Measurements from ENCODE around the gene FARP1.

DNA sequence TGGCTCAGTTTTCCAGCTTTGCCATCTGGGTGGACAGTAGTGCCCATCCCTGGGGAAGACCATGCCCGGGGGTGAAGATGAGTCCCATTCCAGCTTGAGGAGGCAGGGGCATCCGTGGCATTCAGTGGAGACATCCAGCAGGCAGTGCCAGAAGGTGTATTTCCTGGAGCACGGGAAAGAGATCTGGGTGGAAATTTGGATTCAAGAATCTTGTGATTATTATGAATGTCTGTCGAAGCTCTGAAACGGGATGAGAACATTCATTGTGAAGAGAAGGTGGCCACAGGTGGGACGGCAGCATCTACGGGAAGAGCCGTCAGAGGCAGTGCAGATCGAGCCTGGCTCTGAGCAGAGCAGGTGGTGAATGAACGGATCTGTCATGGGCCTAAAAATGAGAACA, 201.5 kb downstream of the FARP1 start:
- TF ChIP-seq POLR2A (IDR thresholded peaks at IDR 0.05; ENCODE audit: low read depth, low read length) (no peak), SMARCA5 (IDR thresholded peaks at IDR 0.05) (no peak), SRF (IDR thresholded peaks at IDR 0.05; ENCODE audit: low read depth in 2 of 2, low read length in 2 of 2) (no peak), ASH2L (IDR thresholded peaks at IDR 0.05; ENCODE audit: borderline replicate concordance, low read depth) (no peak), JUND (IDR thresholded peaks at IDR 0.05; ENCODE audit: low read depth, low read length) (no peak), CBX5 (IDR thresholded peaks at IDR 0.05; ENCODE audit: low read depth) (no peak)
- TF ChIP-seq, protein P1, sequence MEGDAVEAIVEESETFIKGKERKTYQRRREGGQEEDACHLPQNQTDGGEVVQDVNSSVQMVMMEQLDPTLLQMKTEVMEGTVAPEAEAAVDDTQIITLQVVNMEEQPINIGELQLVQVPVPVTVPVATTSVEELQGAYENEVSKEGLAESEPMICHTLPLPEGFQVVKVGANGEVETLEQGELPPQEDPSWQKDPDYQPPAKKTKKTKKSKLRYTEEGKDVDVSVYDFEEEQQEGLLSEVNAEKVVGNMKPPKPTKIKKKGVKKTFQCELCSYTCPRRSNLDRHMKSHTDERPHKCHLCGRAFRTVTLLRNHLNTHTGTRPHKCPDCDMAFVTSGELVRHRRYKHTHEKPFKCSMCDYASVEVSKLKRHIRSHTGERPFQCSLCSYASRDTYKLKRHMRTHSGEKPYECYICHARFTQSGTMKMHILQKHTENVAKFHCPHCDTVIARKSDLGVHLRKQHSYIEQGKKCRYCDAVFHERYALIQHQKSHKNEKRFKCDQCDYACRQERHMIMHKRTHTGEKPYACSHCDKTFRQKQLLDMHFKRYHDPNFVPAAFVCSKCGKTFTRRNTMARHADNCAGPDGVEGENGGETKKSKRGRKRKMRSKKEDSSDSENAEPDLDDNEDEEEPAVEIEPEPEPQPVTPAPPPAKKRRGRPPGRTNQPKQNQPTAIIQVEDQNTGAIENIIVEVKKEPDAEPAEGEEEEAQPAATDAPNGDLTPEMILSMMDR (IDR thresholded peaks at IDR 0.05 in 2 of 3, conservative IDR thresholded peaks at IDR 0.05 in 1 of 3; ENCODE audit: control insufficient read depth in 2 of 3, extremely low read depth in 1 of 3, insufficient read depth in 1 of 3, low read depth in 3 of 3, low read length in 3 of 3) = no peak
- TF ChIP-seq, protein P2, sequence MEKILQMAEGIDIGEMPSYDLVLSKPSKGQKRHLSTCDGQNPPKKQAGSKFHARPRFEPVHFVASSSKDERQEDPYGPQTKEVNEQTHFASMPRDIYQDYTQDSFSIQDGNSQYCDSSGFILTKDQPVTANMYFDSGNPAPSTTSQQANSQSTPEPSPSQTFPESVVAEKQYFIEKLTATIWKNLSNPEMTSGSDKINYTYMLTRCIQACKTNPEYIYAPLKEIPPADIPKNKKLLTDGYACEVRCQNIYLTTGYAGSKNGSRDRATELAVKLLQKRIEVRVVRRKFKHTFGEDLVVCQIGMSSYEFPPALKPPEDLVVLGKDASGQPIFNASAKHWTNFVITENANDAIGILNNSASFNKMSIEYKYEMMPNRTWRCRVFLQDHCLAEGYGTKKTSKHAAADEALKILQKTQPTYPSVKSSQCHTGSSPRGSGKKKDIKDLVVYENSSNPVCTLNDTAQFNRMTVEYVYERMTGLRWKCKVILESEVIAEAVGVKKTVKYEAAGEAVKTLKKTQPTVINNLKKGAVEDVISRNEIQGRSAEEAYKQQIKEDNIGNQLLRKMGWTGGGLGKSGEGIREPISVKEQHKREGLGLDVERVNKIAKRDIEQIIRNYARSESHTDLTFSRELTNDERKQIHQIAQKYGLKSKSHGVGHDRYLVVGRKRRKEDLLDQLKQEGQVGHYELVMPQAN (conservative IDR thresholded peaks at IDR 0.05) = no peak
